KMS-11 (cell line): ENCODE measurements around the gene CFAP20.

ENCODE experiments used
- H2AFZ ChIP-seq: fragments of 200-600 bp; sonication (generic); 2 replicates; pipeline ENCODE4 v1.6.1; 2016; ENCODE audit warnings: antibody characterized with exemption, mixed run types, low read depth
- H3K27ac ChIP-seq: fragments of 200-600 bp; sonication (generic); 2 replicates; pipeline ENCODE4 v1.6.1; 2016; ENCODE audit warnings: mild to moderate bottlenecking, mixed run types
- H3K27me3 ChIP-seq: fragments of 200-600 bp; sonication (generic); 2 replicates; pipeline ENCODE4 v1.6.1; 2017; ENCODE audit warnings: mild to moderate bottlenecking, low read depth, mixed run types, moderate library complexity; ENCODE audit not compliant: insufficient read depth
- H3K36me3 ChIP-seq: fragments of 200-600 bp; sonication (generic); 2 replicates; pipeline ENCODE4 v1.6.1; 2017; ENCODE audit warnings: mild to moderate bottlenecking, mixed run types; ENCODE audit not compliant: insufficient read depth
- H3K4me1 ChIP-seq: fragments of 200-600 bp; sonication (generic); 2 replicates; pipeline ENCODE4 v1.6.1; 2016; ENCODE audit warnings: mild to moderate bottlenecking, low read depth, mixed run types; ENCODE audit not compliant: poor library complexity, severe bottlenecking
- H3K4me2 ChIP-seq: fragments of 200-600 bp; sonication (generic); 2 replicates; pipeline ENCODE4 v1.7.0; 2016; ENCODE audit warnings: mild to moderate bottlenecking, mixed run types
- H3K4me3 ChIP-seq: fragments of 200-600 bp; sonication (generic); IDR thresholded peaks from 2 replicates; pipeline ENCODE4 v1.6.1; 2017; ENCODE audit warnings: low read depth, low read length, mixed read lengths; ENCODE audit not compliant: insufficient read depth
- H3K79me2 ChIP-seq: fragments of 200-600 bp; sonication (generic); 2 replicates; pipeline ENCODE4 v1.6.1; 2016; ENCODE audit warnings: low read depth, mixed run types; ENCODE audit not compliant: insufficient read depth
- H3K9ac ChIP-seq: fragments of 200-600 bp; sonication (generic); 2 replicates; pipeline ENCODE4 v1.6.1; 2016; ENCODE audit warnings: mild to moderate bottlenecking, mixed run types
- H4K20me1 ChIP-seq: fragments of 200-600 bp; sonication (generic); 2 replicates; pipeline ENCODE4 v1.6.1; 2016; ENCODE audit warnings: mild to moderate bottlenecking, mixed run types; ENCODE audit not compliant: insufficient read depth
- TF ChIP-seq, protein P1 (sequence below): fragments of 200-600 bp; sonication (generic); conservative IDR thresholded peaks from 2 replicates; pipeline ENCODE4 v1.6.1; 2017; ENCODE audit warnings: low read depth, mild to moderate bottlenecking, antibody characterized with exemption, low read length, moderate library complexity, mixed read lengths

CFAP20 gene

GRCh38 chr16:58127634-58128033 lies 1.5 kb downstream of the CFAP20 start:
- no peak overlapping the region for H3K9ac ChIP-seq
- H3K27me3 ChIP-seq: no peaks in the 10 kb centered on the region
- H2AFZ ChIP-seq: no peak overlapping the region
- TF ChIP-seq, protein P1, sequence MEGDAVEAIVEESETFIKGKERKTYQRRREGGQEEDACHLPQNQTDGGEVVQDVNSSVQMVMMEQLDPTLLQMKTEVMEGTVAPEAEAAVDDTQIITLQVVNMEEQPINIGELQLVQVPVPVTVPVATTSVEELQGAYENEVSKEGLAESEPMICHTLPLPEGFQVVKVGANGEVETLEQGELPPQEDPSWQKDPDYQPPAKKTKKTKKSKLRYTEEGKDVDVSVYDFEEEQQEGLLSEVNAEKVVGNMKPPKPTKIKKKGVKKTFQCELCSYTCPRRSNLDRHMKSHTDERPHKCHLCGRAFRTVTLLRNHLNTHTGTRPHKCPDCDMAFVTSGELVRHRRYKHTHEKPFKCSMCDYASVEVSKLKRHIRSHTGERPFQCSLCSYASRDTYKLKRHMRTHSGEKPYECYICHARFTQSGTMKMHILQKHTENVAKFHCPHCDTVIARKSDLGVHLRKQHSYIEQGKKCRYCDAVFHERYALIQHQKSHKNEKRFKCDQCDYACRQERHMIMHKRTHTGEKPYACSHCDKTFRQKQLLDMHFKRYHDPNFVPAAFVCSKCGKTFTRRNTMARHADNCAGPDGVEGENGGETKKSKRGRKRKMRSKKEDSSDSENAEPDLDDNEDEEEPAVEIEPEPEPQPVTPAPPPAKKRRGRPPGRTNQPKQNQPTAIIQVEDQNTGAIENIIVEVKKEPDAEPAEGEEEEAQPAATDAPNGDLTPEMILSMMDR: no peak
- peaks cover 62% of the 10 kb centered on the region for H3K79me2 ChIP-seq
- H3K4me2 ChIP-seq: peak overlapping the region; percentile 74
- no peaks in the 10 kb centered on the region for H4K20me1 ChIP-seq
- H3K4me1 ChIP-seq: peaks cover 28% of the 10 kb centered on the region
- H3K36me3 ChIP-seq: no peaks in the 10 kb centered on the region
- H3K27ac ChIP-seq: no peak overlapping the region
- H3K4me3 ChIP-seq: no peak overlapping the region

DNA sequence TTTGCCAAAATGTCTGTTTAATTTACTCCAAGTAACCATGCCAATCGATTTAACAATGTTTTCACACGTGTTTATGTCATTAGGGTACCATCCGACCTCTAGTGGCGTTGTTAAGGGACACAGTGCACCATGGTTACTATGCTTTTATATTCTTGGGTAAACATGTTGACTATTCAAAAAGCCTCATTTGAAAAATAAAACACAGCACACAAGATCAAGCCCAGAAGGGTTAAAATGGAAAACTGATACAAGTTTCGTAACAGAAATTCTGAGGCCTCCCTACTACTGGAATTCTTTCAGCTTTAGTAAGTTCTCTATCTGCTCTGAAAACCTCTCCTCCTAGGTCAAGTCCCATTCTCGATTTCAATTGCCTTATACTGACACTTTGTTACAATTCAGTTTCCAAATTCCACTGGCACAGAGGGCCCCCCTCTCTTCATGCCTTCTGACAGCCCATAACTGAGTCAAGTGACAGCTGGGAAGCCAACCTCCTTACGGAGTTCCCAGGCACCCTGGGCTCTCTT lies 2.1 kb downstream of the CFAP20 start:
- Histone ChIP-seq H3K27ac (no peak overlapping the region), H3K4me2 (peak overlapping the region; percentile 74), H3K27me3 (no peaks in the 10 kb centered on the region), H3K4me3 (no peak overlapping the region), H3K4me1 (peaks cover 34% of the 10 kb centered on the region), H2AFZ (no peak overlapping the region), H3K9ac (no peak overlapping the region), H4K20me1 (no peaks in the 10 kb centered on the region), H3K36me3 (no peaks in the 10 kb centered on the region), H3K79me2 (peaks cover 67% of the 10 kb centered on the region)
- TF ChIP-seq, protein P1: no peak

DNA sequence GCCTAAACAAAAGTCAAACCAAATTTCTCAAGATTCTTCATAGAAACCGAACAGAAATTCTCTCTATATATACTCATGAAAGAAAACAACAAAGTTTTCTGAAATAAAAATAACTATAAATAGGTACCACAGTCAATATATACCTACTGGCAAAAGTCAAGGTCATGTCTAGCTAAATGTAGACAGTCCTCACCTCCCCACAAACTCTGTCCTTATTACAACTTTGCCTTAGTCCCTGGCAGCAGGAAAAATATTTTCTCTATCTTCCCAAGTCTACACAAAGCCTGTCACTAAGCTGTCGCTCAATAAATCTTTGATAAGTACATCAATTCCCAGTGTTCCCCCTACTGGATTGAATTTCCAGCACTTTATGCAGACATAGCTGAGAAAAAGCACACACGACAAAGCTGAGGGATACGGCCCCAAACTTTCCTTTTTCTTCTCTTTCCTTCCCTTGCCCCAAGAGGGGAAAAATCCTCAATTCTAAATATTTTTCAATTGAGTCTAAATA lies 2.7 kb downstream of the CFAP20 start:
- H3K4me2 ChIP-seq: peak overlapping the region; percentile 74; the same call in 1 of the 2 replicates
- no peak overlapping the region for H2AFZ ChIP-seq
- H3K36me3 ChIP-seq: no peaks in the 10 kb centered on the region
- H3K4me1 ChIP-seq: peaks cover 40% of the 10 kb centered on the region
- H3K9ac ChIP-seq: no peak overlapping the region
- H3K4me3 ChIP-seq: no peak overlapping the region
- peaks cover 3% of the 10 kb centered on the region; the same call in 1 of the 2 replicates for H4K20me1 ChIP-seq
- no peaks in the 10 kb centered on the region for H3K27me3 ChIP-seq
- TF ChIP-seq, protein P1: no peak
- peaks cover 73% of the 10 kb centered on the region for H3K79me2 ChIP-seq
- no peak overlapping the region for H3K27ac ChIP-seq

DNA sequence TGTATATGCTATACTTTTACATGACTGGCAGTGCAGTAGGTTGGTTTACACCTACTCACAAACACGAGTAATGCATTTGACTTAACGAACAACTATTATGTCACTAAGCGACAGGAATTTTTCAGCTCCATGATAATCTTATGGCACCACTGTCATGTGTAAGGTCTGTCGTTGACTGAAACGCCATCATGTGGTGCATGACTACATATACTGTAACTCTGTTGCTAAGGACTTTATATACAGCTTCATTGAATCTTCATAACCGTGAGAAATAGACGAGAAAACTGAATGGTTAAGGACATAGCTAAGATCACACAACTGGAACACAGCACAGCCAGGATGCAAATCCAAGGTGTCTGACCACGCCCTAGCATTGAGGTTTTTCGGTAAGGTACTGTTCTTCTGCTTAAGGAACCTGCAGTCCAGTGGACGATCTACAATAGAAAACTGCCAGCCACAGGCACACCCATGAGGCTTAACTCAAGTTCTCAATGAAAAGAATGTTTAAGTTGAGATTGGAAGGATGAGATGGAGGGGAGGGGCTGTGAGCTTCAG lies 3.3 kb downstream of the CFAP20 start:
- TF ChIP-seq, protein P1: no peak
- H3K4me3 ChIP-seq: no peak overlapping the region
- no peak overlapping the region for H3K27ac ChIP-seq
- peaks cover 10% of the 10 kb centered on the region; the same call in 1 of the 2 replicates for H4K20me1 ChIP-seq
- H3K27me3 ChIP-seq: no peaks in the 10 kb centered on the region
- H2AFZ ChIP-seq: no peak overlapping the region
- peaks cover 79% of the 10 kb centered on the region for H3K79me2 ChIP-seq
- H3K4me1 ChIP-seq: peaks cover 46% of the 10 kb centered on the region
- H3K36me3 ChIP-seq: no peaks in the 10 kb centered on the region
- no peak overlapping the region for H3K9ac ChIP-seq
- H3K4me2 ChIP-seq: no peak overlapping the region
